SU-DHL-6 (cell line): ENCODE measurements around the gene TNS3.

ENCODE experiments used
- EZH2phosphoT487 ChIP-seq: fragments of 200-600 bp; sonication (generic), shearing (Covaris generic); conservative IDR thresholded peaks from 2 replicates; pipeline ENCODE4 v1.6.1; 2018; ENCODE audit warnings: mild to moderate bottlenecking, antibody characterized with exemption, low read length, moderate library complexity, mixed read lengths
- TF ChIP-seq, protein P1 (sequence below): fragments of 200-600 bp; sonication (generic); IDR thresholded peaks from one replicate; pipeline ENCODE4 v1.5.1; 2017; ENCODE audit warnings: antibody characterized with exemption, mild to moderate bottlenecking, low read length, moderate library complexity; ENCODE audit not compliant: insufficient read depth, poor library complexity, severe bottlenecking

DNA sequence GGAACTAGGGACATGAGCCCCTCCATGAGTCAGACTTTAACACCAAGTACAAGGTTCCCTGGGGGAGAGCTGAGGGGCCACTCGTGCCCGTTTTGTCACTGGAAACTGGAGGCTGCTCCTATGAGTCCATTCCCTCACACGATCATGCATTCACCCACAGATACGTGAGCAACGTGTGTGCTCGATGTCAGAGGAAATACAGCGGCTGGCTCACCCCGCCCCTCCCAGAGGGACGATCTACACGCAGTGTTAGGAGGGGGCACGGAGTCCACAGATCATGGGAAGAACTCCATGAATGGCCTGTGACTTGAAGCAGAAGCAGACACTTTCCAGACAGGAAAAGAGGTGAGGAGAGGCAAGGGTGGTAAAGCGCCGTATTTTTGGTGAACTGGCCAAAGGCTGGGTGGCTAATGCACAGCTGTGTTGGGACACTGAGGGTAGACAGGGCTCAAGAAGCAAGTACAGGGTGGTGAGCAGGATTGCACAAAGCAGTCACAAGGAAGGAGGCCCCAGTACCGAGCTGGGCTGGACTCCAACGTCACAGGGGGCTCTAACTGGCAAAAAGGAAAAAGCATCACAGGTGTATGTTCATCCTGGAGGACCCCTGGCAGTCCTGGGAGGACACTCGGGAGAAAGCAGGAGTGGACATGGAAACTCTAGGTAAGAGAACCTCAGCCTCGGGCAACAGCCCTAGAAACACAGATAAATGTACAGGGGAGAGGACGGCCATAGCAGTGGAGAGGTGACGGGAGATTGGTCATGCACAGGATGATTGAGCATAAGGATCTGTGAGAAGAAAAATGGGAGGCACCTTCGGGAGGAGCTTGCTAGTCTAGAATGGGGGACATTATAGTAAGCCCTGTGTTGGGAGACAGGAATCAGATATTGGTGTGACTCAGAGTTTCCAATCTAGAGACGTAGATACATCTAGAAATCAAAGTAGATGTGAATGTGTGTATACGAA, 41.2 kb downstream of the TNS3 start:
- TF ChIP-seq, protein P1, sequence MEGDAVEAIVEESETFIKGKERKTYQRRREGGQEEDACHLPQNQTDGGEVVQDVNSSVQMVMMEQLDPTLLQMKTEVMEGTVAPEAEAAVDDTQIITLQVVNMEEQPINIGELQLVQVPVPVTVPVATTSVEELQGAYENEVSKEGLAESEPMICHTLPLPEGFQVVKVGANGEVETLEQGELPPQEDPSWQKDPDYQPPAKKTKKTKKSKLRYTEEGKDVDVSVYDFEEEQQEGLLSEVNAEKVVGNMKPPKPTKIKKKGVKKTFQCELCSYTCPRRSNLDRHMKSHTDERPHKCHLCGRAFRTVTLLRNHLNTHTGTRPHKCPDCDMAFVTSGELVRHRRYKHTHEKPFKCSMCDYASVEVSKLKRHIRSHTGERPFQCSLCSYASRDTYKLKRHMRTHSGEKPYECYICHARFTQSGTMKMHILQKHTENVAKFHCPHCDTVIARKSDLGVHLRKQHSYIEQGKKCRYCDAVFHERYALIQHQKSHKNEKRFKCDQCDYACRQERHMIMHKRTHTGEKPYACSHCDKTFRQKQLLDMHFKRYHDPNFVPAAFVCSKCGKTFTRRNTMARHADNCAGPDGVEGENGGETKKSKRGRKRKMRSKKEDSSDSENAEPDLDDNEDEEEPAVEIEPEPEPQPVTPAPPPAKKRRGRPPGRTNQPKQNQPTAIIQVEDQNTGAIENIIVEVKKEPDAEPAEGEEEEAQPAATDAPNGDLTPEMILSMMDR, result no peak
- TF ChIP-seq EZH2phosphoT487, result no peak
